HEK293 (cell line): ENCODE data around the gene HM13.

Experiments
- CTCF ChIA-PET: fragments of 350-600 bp; formaldehyde crosslinking; extraction: SDS; loops from one replicate; lab custom pipeline; 2021; ENCODE audit warnings: antibody characterized with exemption; lab: Yijun Ruan, JAX
- POLR2A ChIA-PET: fragments of 300-600 bp; formaldehyde crosslinking; extraction: SDS; loops from one replicate; lab custom pipeline; 2020; ENCODE audit warnings: antibody characterized with exemption, inconsistent platforms; lab: Yijun Ruan, JAX
- H3K27ac ChIP-seq: fragments of 200-500 bp; sonication (Bioruptor generic); 2 replicates; pipeline ENCODE4 v1.5.1; 2014; ENCODE audit warnings: low read depth, low read length, control low read depth, inconsistent platforms; ENCODE audit errors: extremely low read depth
- H3K36me3 ChIP-seq, 2 experiments: fragments of 200-500 bp in 1 of 2; sonication (Bioruptor generic) in 1 of 2; 1 replicate in 1 of 2; 2 replicates in 1 of 2; pipeline ENCODE4 v1.5.1; 2014 to 2017; ENCODE audit warnings: inconsistent platforms in 2 of 2, low read length in 2 of 2; ENCODE audit not compliant: control insufficient read depth in 2 of 2, insufficient read depth in 1 of 2
- H3K4me1 ChIP-seq: fragments of 200-500 bp; sonication (Bioruptor generic); 2 replicates; pipeline ENCODE4 v1.5.1; 2014; ENCODE audit warnings: mild to moderate bottlenecking, low read length, inconsistent platforms; ENCODE audit not compliant: control insufficient read depth, insufficient read depth
- H3K4me3 ChIP-seq: 2 replicates; pipeline ENCODE4 v1.5.1; 2011; ENCODE audit warnings: low read depth, mild to moderate bottlenecking, control low read depth, low read length, moderate library complexity
- H3K9me3 ChIP-seq: fragments of 200-500 bp; sonication (Bioruptor generic); 2 replicates; pipeline ENCODE4 v1.5.1; 2014; ENCODE audit warnings: low read depth, low read length, inconsistent platforms; ENCODE audit not compliant: control insufficient read depth, insufficient read depth
- ATF2 ChIP-seq: fragments of 450-650 bp; formaldehyde crosslinking; IDR thresholded peaks from 2 replicates; pipeline ENCODE4 v1.5.1; 2016; ENCODE audit warnings: missing biosample characterization, missing genetic modification characterization, low read depth
- BCL11B ChIP-seq: fragments of 450-650 bp; formaldehyde crosslinking; IDR thresholded peaks from 2 replicates; pipeline ENCODE4 v1.5.1; 2016; ENCODE audit warnings: low read depth, missing biosample characterization, missing genetic modification characterization
- GLIS2 ChIP-seq: fragments of 450-650 bp; formaldehyde crosslinking; IDR thresholded peaks from 2 replicates; pipeline ENCODE4 v1.5.1; 2016; ENCODE audit warnings: missing biosample characterization, missing genetic modification characterization
- HIC1 ChIP-seq: fragments of 450-650 bp; formaldehyde crosslinking; IDR thresholded peaks from 2 replicates; pipeline ENCODE4 v1.5.1; 2016; ENCODE audit warnings: missing biosample characterization, missing genetic modification characterization
- IKZF3 ChIP-seq: fragments of 450-650 bp; IDR thresholded peaks from 2 replicates; pipeline ENCODE4 v1.5.0; 2018; ENCODE audit warnings: missing biosample characterization, mild to moderate bottlenecking, missing genetic modification characterization, moderate library complexity
- KLF8 ChIP-seq: fragments of 450-650 bp; formaldehyde crosslinking; IDR thresholded peaks from 2 replicates; pipeline ENCODE4 v1.5.1; 2016; ENCODE audit warnings: missing biosample characterization, missing genetic modification characterization
- SCRT1 ChIP-seq: fragments of 450-650 bp; formaldehyde crosslinking; IDR thresholded peaks from 2 replicates; pipeline ENCODE4 v1.5.1; 2016; ENCODE audit warnings: missing biosample characterization, missing genetic modification characterization, borderline replicate concordance
- ZNF155 ChIP-seq: fragments of 450-650 bp; formaldehyde crosslinking; IDR thresholded peaks from 2 replicates; pipeline ENCODE4 v1.5.1; 2016; ENCODE audit warnings: missing biosample characterization, missing genetic modification characterization
- ZNF174 ChIP-seq: fragments of 450-650 bp; formaldehyde crosslinking; IDR thresholded peaks from 2 replicates; pipeline ENCODE4 v1.5.0; 2017; ENCODE audit warnings: missing biosample characterization, mild to moderate bottlenecking, missing genetic modification characterization
- ZNF175 ChIP-seq: fragments of 450-650 bp; formaldehyde crosslinking; IDR thresholded peaks from 2 replicates; pipeline ENCODE4 v1.5.1; 2016; ENCODE audit warnings: missing biosample characterization, missing genetic modification characterization
- ZNF362 ChIP-seq: fragments of 450-650 bp; formaldehyde crosslinking; IDR thresholded peaks from 2 replicates; pipeline ENCODE4 v1.5.1; 2016; ENCODE audit warnings: missing biosample characterization, missing genetic modification characterization
- ZNF366 ChIP-seq: fragments of 450-650 bp; formaldehyde crosslinking; conservative IDR thresholded peaks from 2 replicates; pipeline ENCODE4 v1.5.1; 2016; ENCODE audit warnings: missing biosample characterization, missing genetic modification characterization
- ZNF621 ChIP-seq: fragments of 450-650 bp; formaldehyde crosslinking; IDR thresholded peaks from 2 replicates; pipeline ENCODE4 v1.5.1; 2017; ENCODE audit warnings: missing biosample characterization, missing genetic modification characterization
- ZNF670 ChIP-seq: fragments of 450-650 bp; formaldehyde crosslinking; IDR thresholded peaks from 2 replicates; pipeline ENCODE4 v1.5.1; 2016; ENCODE audit warnings: missing biosample characterization, missing genetic modification characterization, low read depth
- ZNF747 ChIP-seq: fragments of 450-650 bp; formaldehyde crosslinking; IDR thresholded peaks from 2 replicates; pipeline ENCODE4 v1.5.1; 2016; ENCODE audit warnings: missing biosample characterization, missing genetic modification characterization
- TF ChIP-seq, protein P1 (sequence below): fragments of 450-650 bp; IDR thresholded peaks from 2 replicates; pipeline ENCODE4 v1.5.1; 2018; ENCODE audit warnings: missing biosample characterization, missing genetic modification characterization
- TF ChIP-seq, protein P2 (sequence below): fragments of 450-650 bp; formaldehyde crosslinking; IDR thresholded peaks from 2 replicates; pipeline ENCODE4 v1.5.1; 2017; ENCODE audit warnings: missing biosample characterization, missing genetic modification characterization
- TF ChIP-seq, protein P3 (sequence below): fragments of 450-650 bp; formaldehyde crosslinking; IDR thresholded peaks from 2 replicates; pipeline ENCODE4 v1.5.1; 2016; ENCODE audit warnings: missing biosample characterization, missing genetic modification characterization
- TF ChIP-seq, protein P4 (sequence below): fragments of 450-650 bp; formaldehyde crosslinking; IDR thresholded peaks from 2 replicates; pipeline ENCODE4 v1.5.1; 2016; ENCODE audit warnings: missing biosample characterization, missing genetic modification characterization, borderline replicate concordance

The HM13 gene

GRCh38 chr20:31490752-31491151, 23.5 kb upstream of the HM13 start (continued):
- no peak for TF ChIP-seq ZNF621
- TF ChIP-seq, protein P1, sequence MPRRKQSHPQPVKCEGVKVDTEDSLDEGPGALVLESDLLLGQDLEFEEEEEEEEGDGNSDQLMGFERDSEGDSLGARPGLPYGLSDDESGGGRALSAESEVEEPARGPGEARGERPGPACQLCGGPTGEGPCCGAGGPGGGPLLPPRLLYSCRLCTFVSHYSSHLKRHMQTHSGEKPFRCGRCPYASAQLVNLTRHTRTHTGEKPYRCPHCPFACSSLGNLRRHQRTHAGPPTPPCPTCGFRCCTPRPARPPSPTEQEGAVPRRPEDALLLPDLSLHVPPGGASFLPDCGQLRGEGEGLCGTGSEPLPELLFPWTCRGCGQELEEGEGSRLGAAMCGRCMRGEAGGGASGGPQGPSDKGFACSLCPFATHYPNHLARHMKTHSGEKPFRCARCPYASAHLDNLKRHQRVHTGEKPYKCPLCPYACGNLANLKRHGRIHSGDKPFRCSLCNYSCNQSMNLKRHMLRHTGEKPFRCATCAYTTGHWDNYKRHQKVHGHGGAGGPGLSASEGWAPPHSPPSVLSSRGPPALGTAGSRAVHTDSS (tag by site-specific recombination) = no peak

DNA sequence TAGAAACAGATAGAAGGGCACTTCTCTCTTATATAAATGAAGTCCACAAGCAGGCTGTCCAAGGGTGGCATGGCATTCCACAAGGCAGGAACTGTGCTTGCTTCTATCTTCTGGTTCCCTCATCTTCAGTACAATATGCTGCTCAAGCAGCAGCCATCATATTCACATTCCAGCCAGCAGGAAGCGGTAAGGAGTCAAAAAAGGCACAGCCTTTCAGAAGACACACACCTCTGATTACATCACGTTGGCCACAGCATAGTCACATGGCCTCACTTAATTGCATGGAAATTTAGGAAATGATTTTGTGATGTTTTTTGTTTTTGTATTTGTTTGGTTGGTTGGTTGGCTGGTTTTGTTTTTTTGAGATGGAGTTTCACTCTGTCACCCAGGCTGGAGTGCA, 20.1 kb upstream of the HM13 start:
- POLR2A ChIA-PET = no interaction called here
- TF ChIP-seq GLIS2 (tag by site-specific recombination) (no peak), ATF2 (peak; percentile 3; the same call in 1 of the 2 replicates)
- TF ChIP-seq, all 188 proteins: peak for 1
- H3K9me3 ChIP-seq = no peaks in the 10 kb centered on the region
- no peaks in the 10 kb centered on the region for H3K36me3 ChIP-seq
- no peak overlapping the region for H3K4me3 ChIP-seq
- CTCF ChIA-PET = interaction anchor here (1.4 to 2.4 kb wide), 2 partner anchors 9 to 183 kb away, joined by 3 to 11 read pairs; no protein-coding TSS in a partner anchor
- no peak overlapping the region for H3K27ac ChIP-seq
- H3K4me1 ChIP-seq = 0 out of 2 replicates have a peak, but pooled peaks cover 2% of the 10 kb centered on the region

GRCh38 chr20:31496761-31497295, 17.4 kb upstream of the HM13 start:
- Histone ChIP-seq H3K27ac (no peak overlapping the region), H3K4me3 (no peak overlapping the region), H3K9me3 (no peaks in the 10 kb centered on the region), H3K4me1 (0 out of 2 replicates have a peak, but pooled peaks cover 2% of the 10 kb centered on the region), H3K36me3 (no peaks in the 10 kb centered on the region)
- ChIA-PET POLR2A (no interaction called here), CTCF (interaction anchor here (1.4 to 1.5 kb wide), 2 partner anchors 36 to 37 kb away, joined by 3 to 8 read pairs; no protein-coding TSS in a partner anchor)
- TF ChIP-seq ZNF670 (tag by site-specific recombination) (no peak), BCL11B (tag by site-specific recombination) (no peak), ZNF155 (tag by site-specific recombination) (no peak), ZNF362 (tag by site-specific recombination) (no peak), ZNF747 (tag by site-specific recombination) (no peak), ZNF175 (no peak), IKZF3 (0 out of 2 replicates have a peak, but pooled peaks have one; percentile 14), SCRT1 (no peak), ZNF174 (tag by site-specific recombination) (no peak), ZNF366 (tag by site-specific recombination) (0 out of 2 replicates have a peak, but pooled peaks have one; percentile 11), HIC1 (tag by site-specific recombination) (0 out of 2 replicates have a peak, but pooled peaks have one; percentile 24), KLF8 (no peak)
- TF ChIP-seq, protein P2, sequence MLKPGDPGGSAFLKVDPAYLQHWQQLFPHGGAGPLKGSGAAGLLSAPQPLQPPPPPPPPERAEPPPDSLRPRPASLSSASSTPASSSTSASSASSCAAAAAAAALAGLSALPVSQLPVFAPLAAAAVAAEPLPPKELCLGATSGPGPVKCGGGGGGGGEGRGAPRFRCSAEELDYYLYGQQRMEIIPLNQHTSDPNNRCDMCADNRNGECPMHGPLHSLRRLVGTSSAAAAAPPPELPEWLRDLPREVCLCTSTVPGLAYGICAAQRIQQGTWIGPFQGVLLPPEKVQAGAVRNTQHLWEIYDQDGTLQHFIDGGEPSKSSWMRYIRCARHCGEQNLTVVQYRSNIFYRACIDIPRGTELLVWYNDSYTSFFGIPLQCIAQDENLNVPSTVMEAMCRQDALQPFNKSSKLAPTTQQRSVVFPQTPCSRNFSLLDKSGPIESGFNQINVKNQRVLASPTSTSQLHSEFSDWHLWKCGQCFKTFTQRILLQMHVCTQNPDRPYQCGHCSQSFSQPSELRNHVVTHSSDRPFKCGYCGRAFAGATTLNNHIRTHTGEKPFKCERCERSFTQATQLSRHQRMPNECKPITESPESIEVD (tag by site-specific recombination) = no peak
- TF ChIP-seq, protein P3, sequence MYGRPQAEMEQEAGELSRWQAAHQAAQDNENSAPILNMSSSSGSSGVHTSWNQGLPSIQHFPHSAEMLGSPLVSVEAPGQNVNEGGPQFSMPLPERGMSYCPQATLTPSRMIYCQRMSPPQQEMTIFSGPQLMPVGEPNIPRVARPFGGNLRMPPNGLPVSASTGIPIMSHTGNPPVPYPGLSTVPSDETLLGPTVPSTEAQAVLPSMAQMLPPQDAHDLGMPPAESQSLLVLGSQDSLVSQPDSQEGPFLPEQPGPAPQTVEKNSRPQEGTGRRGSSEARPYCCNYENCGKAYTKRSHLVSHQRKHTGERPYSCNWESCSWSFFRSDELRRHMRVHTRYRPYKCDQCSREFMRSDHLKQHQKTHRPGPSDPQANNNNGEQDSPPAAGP (tag by site-specific recombination) = peak; percentile 83
- TF ChIP-seq, protein P4, sequence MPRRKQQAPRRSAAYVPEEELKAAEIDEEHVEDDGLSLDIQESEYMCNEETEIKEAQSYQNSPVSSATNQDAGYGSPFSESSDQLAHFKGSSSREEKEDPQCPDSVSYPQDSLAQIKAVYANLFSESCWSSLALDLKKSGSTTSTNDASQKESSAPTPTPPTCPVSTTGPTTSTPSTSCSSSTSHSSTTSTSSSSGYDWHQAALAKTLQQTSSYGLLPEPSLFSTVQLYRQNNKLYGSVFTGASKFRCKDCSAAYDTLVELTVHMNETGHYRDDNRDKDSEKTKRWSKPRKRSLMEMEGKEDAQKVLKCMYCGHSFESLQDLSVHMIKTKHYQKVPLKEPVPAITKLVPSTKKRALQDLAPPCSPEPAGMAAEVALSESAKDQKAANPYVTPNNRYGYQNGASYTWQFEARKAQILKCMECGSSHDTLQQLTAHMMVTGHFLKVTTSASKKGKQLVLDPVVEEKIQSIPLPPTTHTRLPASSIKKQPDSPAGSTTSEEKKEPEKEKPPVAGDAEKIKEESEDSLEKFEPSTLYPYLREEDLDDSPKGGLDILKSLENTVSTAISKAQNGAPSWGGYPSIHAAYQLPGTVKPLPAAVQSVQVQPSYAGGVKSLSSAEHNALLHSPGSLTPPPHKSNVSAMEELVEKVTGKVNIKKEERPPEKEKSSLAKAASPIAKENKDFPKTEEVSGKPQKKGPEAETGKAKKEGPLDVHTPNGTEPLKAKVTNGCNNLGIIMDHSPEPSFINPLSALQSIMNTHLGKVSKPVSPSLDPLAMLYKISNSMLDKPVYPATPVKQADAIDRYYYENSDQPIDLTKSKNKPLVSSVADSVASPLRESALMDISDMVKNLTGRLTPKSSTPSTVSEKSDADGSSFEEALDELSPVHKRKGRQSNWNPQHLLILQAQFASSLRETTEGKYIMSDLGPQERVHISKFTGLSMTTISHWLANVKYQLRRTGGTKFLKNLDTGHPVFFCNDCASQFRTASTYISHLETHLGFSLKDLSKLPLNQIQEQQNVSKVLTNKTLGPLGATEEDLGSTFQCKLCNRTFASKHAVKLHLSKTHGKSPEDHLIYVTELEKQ (tag by site-specific recombination) = no peak
